Astrocyte (in vitro differentiated cells and primary cell): ENCODE measurements around the gene PSMB11. TPM values are rescaled to one million over a fixed set of nuclear protein-coding genes. Genes with fewer than 3 reads are reported as not detected.
A peak's percentile ranks its signal among the peaks of the same experiment; 100 is the strongest.

Experiments
- DNase-seq: peaks from one replicate; pipeline ENCODE4 v3.0.0-alpha.2; 2010; ENCODE audit warnings: low read depth
- FAIRE-seq: peaks from 2 replicates; lab custom pipeline; 2011; peaks lifted over from hg19 to GRCh38; lab: Jason Lieb, UNC
- H2AFZ ChIP-seq: 2 replicates; pipeline ENCODE4 v1.6.0; 2012; ENCODE audit warnings: low read depth, low read length, inconsistent platforms
- H3K27ac ChIP-seq: 2 replicates; pipeline ENCODE4 v1.5.1; 2011; ENCODE audit warnings: low read depth, low read length, inconsistent platforms
- H3K27me3 ChIP-seq: 2 replicates; pipeline ENCODE4 v1.6.0; 2011; ENCODE audit warnings: low read length, inconsistent platforms; ENCODE audit not compliant: insufficient read depth
- H3K36me3 ChIP-seq: 2 replicates; pipeline ENCODE4 v1.5.1; 2011; ENCODE audit warnings: low read length, inconsistent platforms; ENCODE audit not compliant: insufficient read depth
- H3K4me1 ChIP-seq: 2 replicates; pipeline ENCODE4 v1.5.1; 2011; ENCODE audit warnings: low read length, inconsistent platforms; ENCODE audit not compliant: insufficient read depth
- H3K4me2 ChIP-seq: 2 replicates; pipeline ENCODE4 v1.6.0; 2012; ENCODE audit warnings: low read length, inconsistent platforms
- H3K4me3 ChIP-seq: 2 replicates; pipeline ENCODE4 v1.5.1; 2011; ENCODE audit warnings: low read depth, mild to moderate bottlenecking, low read length, inconsistent platforms; ENCODE audit not compliant: insufficient read depth
- H3K79me2 ChIP-seq: 2 replicates; pipeline ENCODE4 v1.6.0; 2012; ENCODE audit warnings: mild to moderate bottlenecking, low read length, inconsistent platforms; ENCODE audit not compliant: insufficient read depth
- H3K9ac ChIP-seq: 2 replicates; pipeline ENCODE4 v1.6.0; 2012; ENCODE audit warnings: mild to moderate bottlenecking, low read length, inconsistent platforms
- H3K9me3 ChIP-seq: 2 replicates; pipeline ENCODE4 v1.5.1; 2012; ENCODE audit warnings: low read depth, mild to moderate bottlenecking, low read length, inconsistent platforms; ENCODE audit not compliant: insufficient read depth
- H4K20me1 ChIP-seq: 2 replicates; pipeline ENCODE4 v1.6.0; 2012; ENCODE audit warnings: low read length, inconsistent platforms; ENCODE audit not compliant: insufficient read depth
- H3K27ac Mint-ChIP-seq: one replicate; pipeline ENCODE4 v1.8.0; 2021; ENCODE audit warnings: mild to moderate bottlenecking, mixed read lengths; ENCODE audit not compliant: unreplicated experiment
- H3K27me3 Mint-ChIP-seq: one replicate; pipeline ENCODE4 v1.8.0; 2021; ENCODE audit warnings: low read depth, mixed read lengths; ENCODE audit not compliant: unreplicated experiment
- H3K36me3 Mint-ChIP-seq: one replicate; pipeline ENCODE4 v1.8.0; 2021; ENCODE audit warnings: low read depth, mixed read lengths; ENCODE audit not compliant: unreplicated experiment
- H3K4me1 Mint-ChIP-seq: one replicate; pipeline ENCODE4 v1.8.0; 2021; ENCODE audit warnings: low read depth, mixed read lengths; ENCODE audit not compliant: unreplicated experiment
- H3K4me3 Mint-ChIP-seq: one replicate; pipeline ENCODE4 v1.8.0; 2021; ENCODE audit warnings: mild to moderate bottlenecking, moderate library complexity, mixed read lengths; ENCODE audit not compliant: unreplicated experiment
- H3K9me3 Mint-ChIP-seq: one replicate; pipeline ENCODE4 v1.8.0; 2021; ENCODE audit warnings: mild to moderate bottlenecking, mixed read lengths; ENCODE audit not compliant: unreplicated experiment
- EZH2 ChIP-seq: IDR thresholded peaks from 2 replicates; pipeline ENCODE4 v1.6.1; 2012; ENCODE audit warnings: mild to moderate bottlenecking, low read length, inconsistent platforms; ENCODE audit not compliant: insufficient read depth
- total RNA-seq: library from RNA; stranded (reverse); gene quantifications from 2 replicates; pipeline ENCODE4 v1.2.1, GENCODE V29; 2021
- TF ChIP-seq, protein P1 (sequence below): IDR thresholded peaks from 2 replicates; pipeline ENCODE4 v1.5.1; 2011; ENCODE audit warnings: low read depth, mild to moderate bottlenecking, inconsistent platforms, low read length, moderate library complexity; ENCODE audit not compliant: insufficient read depth

The PSMB11 gene
- total RNA-seq, 1 donor from 2014 or later = not detected

DNA sequence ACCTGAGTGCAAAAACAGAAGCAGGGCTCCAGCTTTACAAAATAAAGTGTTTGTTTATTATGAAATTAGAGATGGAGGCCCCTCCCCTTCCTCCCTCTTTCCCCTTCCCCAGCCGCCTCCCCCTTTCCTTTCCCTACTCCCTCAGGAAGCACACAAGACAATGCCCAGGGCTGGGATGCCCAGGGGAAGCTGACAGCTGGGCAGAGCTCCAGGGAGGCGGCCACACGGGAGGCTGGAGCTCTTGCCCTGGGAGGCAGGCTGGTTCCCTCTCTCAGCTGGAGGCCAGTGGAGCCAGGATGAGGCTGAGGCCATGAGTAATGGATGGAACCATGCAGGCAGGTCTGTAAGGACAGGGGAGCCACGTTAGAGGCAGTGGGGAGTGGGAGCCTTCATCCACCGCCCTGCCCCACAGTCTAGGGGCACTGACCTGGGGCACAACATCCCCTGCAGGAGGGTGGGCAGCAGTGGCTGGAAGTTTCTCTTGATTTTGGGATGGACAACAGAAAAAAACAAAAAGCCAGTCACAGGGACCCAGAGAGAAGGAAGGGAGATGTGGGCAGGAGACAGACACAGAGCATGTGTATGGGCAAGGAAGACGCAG, 5.1 kb downstream of the PSMB11 start:
- peak overlapping the region; percentile 37 for H3K4me2 ChIP-seq
- H3K9me3 Mint-ChIP-seq = peaks cover 4% of the 10 kb centered on the region
- peak overlapping the region; percentile 61 for H2AFZ ChIP-seq
- H3K4me3 ChIP-seq = no peak overlapping the region
- no peak overlapping the region for H3K9ac ChIP-seq
- no peak for DNase-seq
- H3K79me2 ChIP-seq = no peaks in the 10 kb centered on the region
- no peak for FAIRE-seq
- TF ChIP-seq, protein P1, sequence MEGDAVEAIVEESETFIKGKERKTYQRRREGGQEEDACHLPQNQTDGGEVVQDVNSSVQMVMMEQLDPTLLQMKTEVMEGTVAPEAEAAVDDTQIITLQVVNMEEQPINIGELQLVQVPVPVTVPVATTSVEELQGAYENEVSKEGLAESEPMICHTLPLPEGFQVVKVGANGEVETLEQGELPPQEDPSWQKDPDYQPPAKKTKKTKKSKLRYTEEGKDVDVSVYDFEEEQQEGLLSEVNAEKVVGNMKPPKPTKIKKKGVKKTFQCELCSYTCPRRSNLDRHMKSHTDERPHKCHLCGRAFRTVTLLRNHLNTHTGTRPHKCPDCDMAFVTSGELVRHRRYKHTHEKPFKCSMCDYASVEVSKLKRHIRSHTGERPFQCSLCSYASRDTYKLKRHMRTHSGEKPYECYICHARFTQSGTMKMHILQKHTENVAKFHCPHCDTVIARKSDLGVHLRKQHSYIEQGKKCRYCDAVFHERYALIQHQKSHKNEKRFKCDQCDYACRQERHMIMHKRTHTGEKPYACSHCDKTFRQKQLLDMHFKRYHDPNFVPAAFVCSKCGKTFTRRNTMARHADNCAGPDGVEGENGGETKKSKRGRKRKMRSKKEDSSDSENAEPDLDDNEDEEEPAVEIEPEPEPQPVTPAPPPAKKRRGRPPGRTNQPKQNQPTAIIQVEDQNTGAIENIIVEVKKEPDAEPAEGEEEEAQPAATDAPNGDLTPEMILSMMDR = no peak
- no peak for TF ChIP-seq EZH2
- H4K20me1 ChIP-seq = no peaks in the 10 kb centered on the region
- no peaks in the 10 kb centered on the region for H3K36me3 ChIP-seq
- H3K9me3 ChIP-seq = no peaks in the 10 kb centered on the region
- peaks cover 11% of the 10 kb centered on the region for H3K27me3 Mint-ChIP-seq
- peaks cover 9% of the 10 kb centered on the region for H3K4me1 Mint-ChIP-seq
- H3K4me1 ChIP-seq = peaks cover 10% of the 10 kb centered on the region
- no peaks in the 10 kb centered on the region for H3K27me3 ChIP-seq
- no peak overlapping the region for H3K4me3 Mint-ChIP-seq
- H3K27ac Mint-ChIP-seq = no peak overlapping the region
- H3K36me3 Mint-ChIP-seq = peaks cover 12% of the 10 kb centered on the region
- H3K27ac ChIP-seq = no peak overlapping the region

DNA sequence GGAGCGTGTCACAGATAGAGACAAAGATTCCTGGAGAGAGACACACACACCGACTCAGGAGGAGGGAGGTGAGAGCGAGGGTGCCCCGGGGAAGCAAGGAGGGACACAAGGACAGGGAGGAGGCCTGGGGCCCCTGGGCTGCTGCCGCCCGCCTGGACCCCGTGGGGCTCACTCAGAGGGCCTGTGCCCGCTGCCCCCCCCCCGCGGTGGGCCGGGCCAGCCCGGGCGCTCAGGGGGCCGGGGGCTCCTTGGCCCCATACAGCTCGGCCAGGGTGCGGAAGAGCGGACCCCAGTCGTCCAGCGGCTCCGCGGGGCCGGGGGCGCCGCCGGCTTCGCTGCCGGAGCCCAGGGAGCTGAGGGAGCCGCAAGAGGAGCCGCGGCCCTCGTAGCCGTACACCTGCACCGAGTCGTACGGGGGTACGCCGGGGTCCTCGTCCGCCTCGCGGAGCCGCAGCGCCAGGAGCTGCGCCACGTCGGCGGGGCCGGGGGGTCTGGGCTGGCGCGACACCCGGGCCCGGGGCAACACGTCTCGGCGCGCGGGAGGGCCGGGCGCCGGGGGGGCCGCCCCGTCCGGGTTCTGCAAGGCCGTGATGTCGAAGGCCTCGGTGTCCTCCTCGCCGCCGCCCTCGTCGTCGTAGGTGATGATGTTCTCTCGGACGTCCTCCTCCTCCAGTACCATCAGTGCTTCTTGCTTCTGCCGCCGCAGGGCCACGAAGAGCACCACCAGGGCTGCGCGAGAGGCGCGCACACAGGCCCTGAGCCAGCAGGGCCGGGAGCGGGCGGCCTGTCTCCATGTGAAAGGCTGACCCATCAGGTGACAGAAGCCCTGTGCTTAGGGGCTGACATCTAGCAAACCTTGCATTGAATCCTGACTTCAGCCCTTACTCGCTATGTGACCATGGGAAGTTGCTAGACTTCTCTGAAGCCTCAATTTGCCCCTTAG, 6.0 kb downstream of the PSMB11 start:
- Histone ChIP-seq H3K27ac (no peak overlapping the region), H4K20me1 (no peaks in the 10 kb centered on the region), H3K79me2 (no peaks in the 10 kb centered on the region), H3K9ac (no peak overlapping the region), H3K9me3 (no peaks in the 10 kb centered on the region), H3K4me3 (no peak overlapping the region), H3K36me3 (no peaks in the 10 kb centered on the region), H3K4me1 (peaks cover 10% of the 10 kb centered on the region), H3K4me2 (no peak overlapping the region), H3K27me3 (no peaks in the 10 kb centered on the region), H2AFZ (no peak overlapping the region)
- peaks cover 4% of the 10 kb centered on the region for H3K9me3 Mint-ChIP-seq
- H3K36me3 Mint-ChIP-seq = peaks cover 14% of the 10 kb centered on the region
- DNase-seq (no peak), FAIRE-seq (no peak)
- H3K4me1 Mint-ChIP-seq = peaks cover 9% of the 10 kb centered on the region
- TF ChIP-seq, protein P1 = no peak
- no peak for TF ChIP-seq EZH2
- H3K4me3 Mint-ChIP-seq = no peak overlapping the region
- peaks cover 11% of the 10 kb centered on the region for H3K27me3 Mint-ChIP-seq
- no peak overlapping the region for H3K27ac Mint-ChIP-seq
